Stromal cell of bone marrow (primary cell): ENCODE results near the gene ZC3H10.
"Not testable (repeated sequence)": the region's sequence is repeated elsewhere in the genome, so short reads cannot be mapped to it uniquely, and the experiment has no call there.

Source experiments
- DNase-seq: peaks from one replicate; pipeline ENCODE4 v3.0.0-alpha.2; 2012; ENCODE audit warnings: low read depth

Gene ZC3H10

GRCh38 chr12:56154818-56155217, 36.8 kb downstream of the ZC3H10 start:
- no peak for DNase-seq

GRCh38 chr12:56155256-56155845, 37.3 kb downstream of the ZC3H10 start:
- DNase-seq: no peak

- not testable (repeated sequence) for DNase-seq
Measured at GRCh38 chr12:56156464-56157200, 38.6 kb downstream of the ZC3H10 start.

- DNase-seq: peak; percentile 59
Measured at GRCh38 chr12:56157201-56158028, 39.3 kb downstream of the ZC3H10 start.

- peak; percentile 97 for DNase-seq
Measured at GRCh38 chr12:56158029-56158925, 40.2 kb downstream of the ZC3H10 start, which contains the start of gene MYL6. MYL6 (plus strand) TSS chr12:56158359; CDS start chr12:56158402, 43 bp downstream.

- DNase-seq: peak; percentile 48
Measured at GRCh38 chr12:56158926-56159461, 40.9 kb downstream of the ZC3H10 start.

- DNase-seq: no peak
Measured at GRCh38 chr12:56159482-56160192, 41.6 kb downstream of the ZC3H10 start.

- DNase-seq: no peak
Measured at GRCh38 chr12:56160193-56160763, 42.2 kb downstream of the ZC3H10 start.

GRCh38 chr12:56160894-56161689, 43.0 kb downstream of the ZC3H10 start:
- no peak for DNase-seq

GRCh38 chr12:56161690-56162351, 43.8 kb downstream of the ZC3H10 start:
- no peak for DNase-seq

- no peak for DNase-seq
Measured at GRCh38 chr12:56162468-56163290, 44.6 kb downstream of the ZC3H10 start.

- no peak for DNase-seq
Measured at GRCh38 chr12:56163533-56164344, 45.7 kb downstream of the ZC3H10 start.

GRCh38 chr12:56164345-56164729, 46.3 kb downstream of the ZC3H10 start:
- no peak for DNase-seq

GRCh38 chr12:56165369-56165768, 47.3 kb downstream of the ZC3H10 start:
- no peak for DNase-seq

- DNase-seq: no peak
Measured at GRCh38 chr12:56169229-56169759, 51.2 kb downstream of the ZC3H10 start.

- DNase-seq: no peak
Measured at GRCh38 chr12:56172839-56173238, 54.8 kb downstream of the ZC3H10 start.
